ENCODE results near the gene PRDM2. TPM values are rescaled to one million over a fixed set of nuclear protein-coding genes. Genes with fewer than 3 reads are reported as not detected.
"Not testable (repeated sequence)": the region's sequence is repeated elsewhere in the genome, so short reads cannot be mapped to it uniquely, and the experiment has no call there.

Gene PRDM2
- polyA plus RNA-seq, 1 donor = 43.3 TPM

DNA sequence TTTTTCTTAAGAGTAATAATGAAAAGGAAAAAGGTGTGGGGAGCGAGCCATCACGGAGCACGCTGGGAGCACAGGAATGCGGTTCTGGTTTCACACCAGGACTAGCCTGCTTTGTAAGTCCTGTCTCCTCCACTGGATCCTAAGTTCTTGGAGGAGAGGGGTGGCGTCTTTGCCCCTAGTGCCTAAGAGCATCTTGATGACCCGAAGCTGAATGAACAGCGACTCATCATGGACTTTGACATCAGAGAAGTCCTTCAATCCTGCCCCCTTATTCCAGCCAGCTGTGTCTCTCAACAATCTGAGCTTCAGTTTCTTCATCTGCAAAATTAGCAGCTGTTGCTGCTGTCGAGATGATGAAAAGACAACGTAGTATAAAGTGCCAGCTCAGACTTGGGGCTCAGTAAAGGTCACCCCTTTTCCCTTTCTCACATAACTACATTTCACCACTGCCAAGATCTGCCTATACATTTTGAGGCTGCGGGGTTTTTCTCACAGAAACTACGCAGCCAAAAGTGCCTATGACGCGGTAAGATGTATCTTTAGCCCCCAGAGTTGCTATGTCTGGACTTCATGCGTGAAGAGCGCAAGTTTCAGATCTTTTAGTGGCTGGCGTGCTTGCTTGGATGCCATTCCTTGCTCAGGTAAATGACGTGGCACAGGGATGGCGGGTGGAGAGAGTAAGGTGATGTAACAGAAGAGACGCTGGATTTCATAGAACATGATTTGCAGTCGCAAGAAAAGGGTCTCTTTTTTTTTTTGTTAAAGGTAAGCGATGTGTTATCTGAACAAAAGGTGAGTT is 4.9 kb upstream of the PRDM2 start:
- DNase-seq = no peak

DNA sequence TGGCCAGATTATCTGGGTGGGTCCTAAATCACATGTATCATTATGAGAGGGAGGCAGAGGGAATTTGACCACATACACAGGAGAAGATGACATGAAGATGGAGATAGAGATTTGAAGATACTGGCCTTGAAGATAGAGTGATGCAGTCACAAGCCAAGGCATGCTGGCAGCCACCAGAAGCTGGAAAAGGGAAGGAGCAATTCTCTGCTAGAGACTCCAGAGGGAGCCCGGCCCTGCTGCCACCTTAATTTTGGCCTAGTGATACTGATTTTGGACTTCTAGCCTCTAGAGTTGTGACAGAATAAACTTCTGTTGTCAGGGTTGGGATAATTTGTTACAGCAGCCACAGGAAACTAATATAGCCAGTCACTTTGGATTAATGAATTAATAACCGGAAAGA is 2.2 kb upstream of the PRDM2 start:
- no peak for DNase-seq

- peak; percentile 10 for DNase-seq
Measured at GRCh38 chr1:13699510-13699909, 478 bp upstream of the PRDM2 start.

DNA sequence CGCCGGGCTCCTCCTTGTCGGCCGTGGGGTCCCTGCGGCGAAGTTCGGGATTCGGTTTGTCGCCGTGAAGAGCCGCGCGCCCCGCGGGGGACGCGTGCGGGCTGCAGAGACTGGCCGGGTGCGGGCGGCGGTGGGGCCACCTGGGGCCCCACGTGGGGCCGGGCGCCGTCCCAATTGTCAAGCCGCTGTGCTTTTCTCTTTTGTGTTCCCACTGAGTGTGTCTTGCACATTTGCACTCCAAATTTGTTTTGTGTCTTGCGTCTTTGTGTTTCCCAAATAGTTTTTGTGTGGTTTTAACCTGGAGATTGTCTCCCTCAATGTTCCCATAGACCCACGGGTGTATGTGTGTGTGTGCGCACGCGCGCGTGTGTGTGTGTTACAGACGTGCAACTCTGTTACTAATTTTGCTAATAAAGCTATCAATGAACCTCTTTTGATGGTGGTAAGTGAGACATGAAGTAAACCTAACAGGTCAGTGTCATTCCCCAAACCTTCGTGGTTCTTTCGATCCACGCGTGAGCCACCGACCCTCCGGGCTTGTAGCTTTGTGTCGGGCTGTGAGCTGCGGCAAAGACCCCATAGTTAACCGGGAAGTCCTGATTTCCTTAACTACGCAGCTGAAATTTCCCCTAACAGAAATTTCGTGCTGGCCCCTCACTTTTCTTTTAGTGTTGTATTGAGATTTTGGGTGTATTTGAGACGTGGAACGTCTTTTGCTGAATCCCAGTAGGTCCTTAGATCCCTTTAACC is 708 bp downstream of the PRDM2 start:
- DNase-seq = peak; percentile 46

DNA sequence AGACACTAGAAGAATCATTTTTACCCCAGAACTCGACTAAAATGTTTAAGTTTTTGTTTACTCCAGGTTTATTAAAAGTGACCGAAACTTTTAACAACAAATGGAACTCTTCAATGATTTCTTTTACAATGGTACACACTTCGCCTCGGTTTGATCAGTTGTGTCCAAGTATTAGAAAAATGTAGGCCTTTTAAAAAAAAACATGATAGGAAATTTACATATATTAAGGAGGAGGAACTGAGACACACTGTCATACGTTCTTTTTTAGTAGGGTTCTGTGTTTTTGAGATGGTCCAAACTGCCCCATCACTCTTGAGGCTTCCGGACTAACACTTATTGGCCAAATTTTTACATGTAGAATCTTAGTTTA is 1.3 kb downstream of the PRDM2 start:
- DNase-seq = peak; percentile 14

GRCh38 chr1:13702425-13703127 is 2.6 kb downstream of the PRDM2 start:
- DNase-seq = no peak

- no peak for DNase-seq
Measured at GRCh38 chr1:13703128-13703513, 3.1 kb downstream of the PRDM2 start.

DNA sequence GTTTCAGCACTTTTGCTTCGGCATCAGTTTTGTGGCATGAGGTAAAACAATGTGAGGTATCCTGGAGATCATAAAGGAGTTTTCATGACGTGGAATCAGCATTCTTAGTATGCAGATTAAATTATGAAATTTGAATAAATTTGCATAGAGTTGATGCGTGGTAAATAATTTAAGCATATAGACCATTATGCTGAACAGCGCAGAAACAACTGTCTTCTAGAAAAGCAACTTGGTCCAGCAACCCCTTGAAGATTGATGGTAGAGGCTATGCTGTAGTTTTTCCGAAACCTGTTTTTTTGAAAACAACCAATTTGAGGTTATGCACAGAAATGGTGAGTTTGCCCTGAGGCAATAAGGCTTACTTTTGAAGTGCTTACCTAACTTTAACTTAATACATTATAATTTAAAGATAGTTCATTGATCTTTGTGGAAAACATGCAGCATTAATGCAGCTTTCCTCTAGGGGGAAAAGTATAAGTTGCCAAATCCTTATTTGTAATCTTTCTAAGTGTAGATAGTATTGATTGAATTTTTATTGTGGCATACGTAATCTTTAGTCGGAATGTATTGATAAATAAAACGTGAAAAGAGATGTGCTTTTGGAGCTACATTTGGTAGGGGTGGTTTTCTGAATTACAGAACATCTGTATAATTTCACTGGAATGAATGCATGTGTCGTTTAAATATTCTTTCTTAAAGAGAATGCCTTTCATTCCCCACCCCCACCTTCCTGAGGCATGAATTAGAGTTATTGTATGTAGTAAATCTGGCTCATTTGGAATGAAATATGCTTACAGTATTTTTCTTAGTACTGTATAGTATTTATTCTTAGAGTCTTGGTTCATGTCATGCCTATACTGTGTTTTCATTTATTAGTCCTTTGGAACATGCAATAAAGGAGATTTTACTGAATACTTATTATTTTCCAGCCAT is 3.8 kb downstream of the PRDM2 start:
- DNase-seq = no peak

DNA sequence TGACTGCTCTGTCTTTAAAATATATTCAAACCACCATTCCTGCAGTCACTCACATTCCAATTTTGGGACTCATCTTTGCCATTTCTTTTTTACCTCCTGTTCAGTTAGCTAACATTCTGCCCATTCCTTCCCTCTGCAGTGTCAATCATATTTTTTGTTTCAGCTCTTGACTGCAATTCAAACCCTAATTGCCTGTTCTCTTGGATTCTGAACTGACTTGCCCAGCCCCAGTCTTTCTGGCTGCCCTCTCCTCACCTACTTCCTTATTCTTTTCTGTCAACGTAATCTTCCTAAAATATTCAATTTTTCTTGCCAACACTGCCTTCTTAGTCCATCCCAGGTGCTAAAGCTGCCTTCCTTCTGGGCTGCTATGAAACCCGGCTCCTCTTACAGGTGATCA is 6.1 kb downstream of the PRDM2 start:
- DNase-seq = no peak

DNA sequence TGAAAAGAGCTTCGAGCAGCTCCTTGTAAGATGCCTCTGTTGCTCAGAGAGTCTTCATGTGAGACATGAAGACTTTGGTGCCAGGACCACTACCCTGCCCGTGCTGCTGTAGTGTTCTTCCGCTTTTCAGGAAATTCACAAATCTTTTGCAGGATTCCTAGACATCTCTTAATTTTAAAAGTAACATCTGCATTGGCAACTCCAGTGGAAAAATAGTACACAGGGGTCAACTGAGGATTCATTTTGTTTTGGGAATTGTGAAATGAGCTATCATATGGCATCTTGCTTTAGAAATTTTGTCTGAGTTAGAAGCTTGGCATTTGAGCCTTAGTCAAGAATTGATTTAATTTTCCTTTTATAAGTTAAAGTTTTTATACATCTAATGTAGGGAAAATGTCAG is 7.2 kb downstream of the PRDM2 start:
- DNase-seq = no peak

- no peak for DNase-seq
Measured at GRCh38 chr1:13708380-13708982, 8.5 kb downstream of the PRDM2 start.

DNA sequence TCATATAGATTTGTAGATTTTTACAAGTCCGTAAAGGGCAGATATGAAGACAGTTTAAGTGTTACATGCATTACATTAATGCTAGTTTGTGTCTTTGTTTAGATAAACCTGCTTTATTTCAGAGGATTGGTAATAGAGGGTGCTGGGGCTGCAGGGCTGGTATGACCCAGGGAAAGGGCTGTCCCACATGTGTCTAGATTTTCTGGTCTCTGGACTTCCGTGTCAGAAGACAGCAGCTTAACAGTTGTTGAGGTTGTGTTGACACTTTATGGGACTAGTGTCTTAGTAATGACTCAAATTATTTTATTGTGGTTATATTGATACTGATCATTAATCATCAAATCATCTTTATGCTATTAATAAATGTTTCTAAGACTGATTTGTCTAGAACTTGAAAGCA is 10.1 kb downstream of the PRDM2 start:
- no peak for DNase-seq

DNA sequence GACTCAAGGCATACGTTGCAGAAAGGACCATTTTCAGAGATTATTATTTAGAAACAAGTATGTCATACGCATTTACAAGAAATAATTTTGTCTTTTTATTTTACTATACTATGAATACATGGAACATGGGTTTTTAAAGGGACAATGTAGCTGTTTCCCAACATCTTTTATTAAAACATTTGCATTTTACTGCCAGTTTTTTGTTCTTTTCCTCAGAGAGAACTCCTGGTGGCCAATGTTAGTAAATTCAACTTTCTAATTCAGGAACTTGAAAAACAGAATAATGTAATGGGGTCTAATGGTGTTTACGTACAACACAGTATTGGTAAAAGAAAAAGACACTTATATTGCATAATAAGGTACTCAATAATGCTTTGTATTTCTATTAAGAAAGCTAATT is 14.9 kb downstream of the PRDM2 start:
- DNase-seq = no peak

- not testable (repeated sequence) for DNase-seq
Measured at GRCh38 chr1:13715616-13716287, 15.8 kb downstream of the PRDM2 start.

DNA sequence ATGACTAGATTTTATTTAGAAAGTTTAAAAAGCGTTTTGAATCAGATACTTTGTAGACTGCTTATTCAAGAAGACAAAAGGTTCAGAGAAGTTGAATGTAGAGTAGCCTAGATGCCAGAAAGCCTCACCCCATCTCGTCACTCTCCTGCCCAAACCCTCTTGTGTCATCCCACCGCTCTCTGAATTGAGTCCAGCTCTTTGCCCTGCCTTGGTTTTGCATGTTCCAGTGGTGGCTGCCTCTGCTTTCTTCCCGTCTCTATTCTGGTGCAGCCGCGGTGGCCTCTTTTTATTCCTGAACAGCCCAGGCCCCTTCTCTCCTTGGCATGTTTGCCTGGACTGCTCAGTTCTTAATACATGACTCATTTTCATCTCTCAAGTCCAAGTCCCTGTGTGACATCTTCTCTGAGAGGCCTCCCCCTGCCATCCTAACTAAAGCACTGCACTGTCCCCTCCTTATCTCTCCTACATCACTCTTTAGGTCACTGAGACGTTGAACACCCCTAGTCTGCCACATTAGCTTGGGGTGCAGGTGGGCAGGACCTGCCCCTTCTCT is 22.9 kb downstream of the PRDM2 start:
- DNase-seq = no peak

GRCh38 chr1:13723810-13724209 is 23.8 kb downstream of the PRDM2 start:
- DNase-seq = no peak

DNA sequence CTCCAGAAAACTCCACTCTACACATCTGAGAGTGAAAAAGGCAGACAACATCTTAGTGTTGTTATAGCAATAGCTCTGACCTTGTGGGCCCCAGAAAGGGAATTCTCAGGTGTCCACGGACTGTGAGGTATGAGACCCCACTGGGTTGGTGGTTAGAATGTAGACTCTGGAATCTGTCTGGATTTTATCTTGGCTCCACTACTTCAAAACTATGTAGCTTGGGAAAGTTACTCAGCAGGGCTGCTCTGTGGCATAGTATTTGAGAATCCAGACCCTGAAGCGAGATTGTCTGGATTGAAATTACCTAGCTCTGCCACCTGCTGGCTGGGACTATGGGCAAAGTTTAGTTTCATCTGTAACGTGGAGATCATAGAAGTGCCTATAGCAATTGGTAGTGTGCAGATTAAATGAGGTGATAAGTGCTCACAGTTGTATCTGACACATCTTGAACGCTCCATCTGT is 25.8 kb downstream of the PRDM2 start:
- DNase-seq = no peak

DNA sequence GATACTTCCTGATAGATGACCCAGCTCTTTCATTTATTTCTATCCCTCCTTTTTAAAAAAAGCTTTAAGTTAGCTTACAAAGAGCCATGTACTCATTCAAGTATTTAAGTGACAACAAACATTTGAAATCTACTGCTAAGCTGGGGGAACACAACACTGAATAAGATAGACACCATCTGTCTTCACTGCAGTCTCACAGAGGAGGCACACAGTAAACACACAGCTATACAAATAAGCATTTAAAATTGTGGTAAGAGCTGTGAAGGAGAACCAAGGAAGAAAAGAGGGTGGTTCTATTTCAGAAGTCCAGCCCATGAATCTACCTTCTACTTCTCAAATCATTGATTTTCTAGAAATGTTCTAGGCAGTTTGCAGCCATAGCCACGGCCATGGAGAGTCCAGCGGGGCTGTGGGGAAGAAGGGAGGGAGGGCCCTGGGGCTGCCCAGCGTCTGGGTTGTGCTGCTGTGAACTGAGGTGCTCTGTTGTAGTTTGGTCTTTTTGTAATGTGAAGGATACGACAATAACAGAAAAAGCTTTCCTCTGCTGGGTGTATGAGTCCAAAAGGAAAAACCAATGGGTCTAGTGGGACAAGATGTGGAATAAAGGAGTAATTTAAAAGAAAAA is 28.2 kb downstream of the PRDM2 start:
- DNase-seq = no peak

DNA sequence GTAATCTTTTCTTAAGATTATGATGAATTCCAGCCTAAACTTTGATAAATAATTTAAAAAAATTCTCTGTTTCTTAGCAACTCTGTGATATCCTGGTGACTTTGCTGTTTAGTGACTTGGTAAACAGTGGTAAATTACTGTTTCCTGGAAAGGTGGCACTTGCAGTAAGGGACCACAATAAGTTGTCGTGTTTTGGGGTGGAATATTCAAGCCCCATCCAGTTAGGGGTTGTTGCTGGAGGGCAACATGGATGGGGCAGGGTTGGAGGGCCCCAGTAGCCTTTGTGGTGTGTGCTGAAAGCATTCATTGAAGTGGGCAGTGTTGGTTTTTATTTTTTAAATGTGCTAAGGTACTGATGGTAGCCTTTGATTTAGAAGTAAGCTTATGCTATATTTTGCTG is 30.3 kb downstream of the PRDM2 start:
- no peak for DNase-seq

All from left kidney (tissue), 2 donors.